Liver (tissue), 9 donors: Measurements from ENCODE around the gene SNTA1. TPM values are rescaled to one million over a fixed set of nuclear protein-coding genes. Genes with fewer than 3 reads are reported as not detected.

Experiments
- DNase-seq: peaks from one replicate; pipeline ENCODE4 v3.0.0-alpha.2; 2017; ENCODE audit warnings: low spot score
- H3K27ac ChIP-seq, 2 donors: one replicate each; pipeline ENCODE4 v1.7.0; 2013; ENCODE audit warnings: inconsistent platforms in 2 of 2, low read length in 2 of 2, control low read depth in 1 of 2, low read depth in 1 of 2, mild to moderate bottlenecking in 1 of 2
- H3K27me3 ChIP-seq, 4 donors: one replicate each; pipeline versions ENCODE4 v1.6.1 to v1.7.0; 2013; ENCODE audit warnings: low read length in 3 of 4, inconsistent platforms in 1 of 4, mild to moderate bottlenecking in 1 of 4, moderate library complexity in 1 of 4; ENCODE audit not compliant: control insufficient read depth in 4 of 4, insufficient read depth in 4 of 4
- H3K36me3 ChIP-seq, 4 donors: one replicate each; pipeline versions ENCODE4 v1.6.1 to v1.7.0; 2013; ENCODE audit warnings: low read length in 3 of 4, mild to moderate bottlenecking in 3 of 4, low read depth in 1 of 4, moderate library complexity in 1 of 4; ENCODE audit not compliant: control insufficient read depth in 4 of 4, insufficient read depth in 3 of 4
- H3K4me1 ChIP-seq, 4 donors: one replicate each; pipeline versions ENCODE4 v1.6.1 to v1.7.0; 2013; ENCODE audit warnings: low read length in 3 of 4, mild to moderate bottlenecking in 3 of 4, moderate library complexity in 1 of 4; ENCODE audit not compliant: control insufficient read depth in 4 of 4, insufficient read depth in 4 of 4
- H3K4me3 ChIP-seq, 3 donors: one replicate each; pipeline versions ENCODE4 v1.6.1 to v1.7.0; 2013; ENCODE audit warnings: low read length in 3 of 3, control low read depth in 1 of 3, low read depth in 1 of 3, mild to moderate bottlenecking in 1 of 3
- H3K9ac ChIP-seq, 2 donors: one replicate each; pipeline ENCODE4 v1.7.0; 2013; ENCODE audit warnings: low read length in 2 of 2, mild to moderate bottlenecking in 2 of 2, moderate library complexity in 2 of 2, control low read depth in 1 of 2, low read depth in 1 of 2
- H3K9me3 ChIP-seq, 4 donors: one replicate each; pipeline versions ENCODE4 v1.6.1 to v1.7.0; 2013; ENCODE audit warnings: low read length in 3 of 4; ENCODE audit not compliant: control insufficient read depth in 4 of 4
- ATF3 ChIP-seq: IDR thresholded peaks from 2 replicates; pipeline ENCODE4 v1.6.1; 2016; ENCODE audit warnings: antibody characterized with exemption
- EGR1 ChIP-seq, 2 donors: IDR thresholded peaks; 2 replicates each; pipeline ENCODE4 v1.6.1; 2016 to 2018; ENCODE audit warnings: antibody characterized with exemption in 2 of 2, low read depth in 2 of 2
- FOXA1 ChIP-seq: IDR thresholded peaks from 2 replicates; pipeline ENCODE4 v1.6.1; 2016; ENCODE audit warnings: antibody characterized with exemption
- FOXA2 ChIP-seq: IDR thresholded peaks from 2 replicates; pipeline ENCODE4 v1.6.1; 2016; ENCODE audit warnings: antibody characterized with exemption
- GABPA ChIP-seq, 2 donors: IDR thresholded peaks in 1 of 2; conservative IDR thresholded peaks in 1 of 2; 2 replicates each; pipeline ENCODE4 v1.6.1; 2016; ENCODE audit warnings: antibody characterized with exemption in 2 of 2, mild to moderate bottlenecking in 1 of 2, moderate library complexity in 1 of 2
- HNF4A ChIP-seq, 2 donors: conservative IDR thresholded peaks; 2 replicates each; pipeline ENCODE4 v1.6.1; 2016; ENCODE audit warnings: antibody characterized with exemption in 2 of 2, mild to moderate bottlenecking in 2 of 2
- HNF4G ChIP-seq: IDR thresholded peaks from 2 replicates; pipeline ENCODE4 v1.6.1; 2016; ENCODE audit warnings: antibody characterized with exemption
- JUND ChIP-seq, 2 donors: IDR thresholded peaks; 2 replicates each; pipeline ENCODE4 v1.6.1; 2016; ENCODE audit warnings: antibody characterized with exemption in 2 of 2
- MAX ChIP-seq: IDR thresholded peaks from 2 replicates; pipeline ENCODE4 v1.6.1; 2016; ENCODE audit warnings: antibody characterized with exemption
- NR2F2 ChIP-seq: IDR thresholded peaks from 2 replicates; pipeline ENCODE4 v1.6.1; 2016; ENCODE audit warnings: antibody characterized with exemption
- RAD21 ChIP-seq, 2 donors: IDR thresholded peaks; 2 replicates each; pipeline ENCODE4 v1.6.1; 2016; ENCODE audit warnings: antibody characterized with exemption in 2 of 2, mild to moderate bottlenecking in 2 of 2
- REST ChIP-seq: IDR thresholded peaks from 2 replicates; pipeline ENCODE4 v1.6.1; 2016; ENCODE audit warnings: antibody characterized with exemption, mild to moderate bottlenecking
- RXRA ChIP-seq, 2 donors: IDR thresholded peaks; 2 replicates each; pipeline ENCODE4 v1.6.1; 2017 to 2018; ENCODE audit warnings: antibody characterized with exemption in 2 of 2, mild to moderate bottlenecking in 1 of 2
- SP1 ChIP-seq: IDR thresholded peaks from 2 replicates; pipeline ENCODE4 v1.6.1; 2018; ENCODE audit warnings: antibody characterized with exemption, mild to moderate bottlenecking
- TAF1 ChIP-seq: conservative IDR thresholded peaks from 2 replicates; pipeline ENCODE4 v1.6.1; 2016; ENCODE audit warnings: antibody characterized with exemption, mild to moderate bottlenecking
- YY1 ChIP-seq: IDR thresholded peaks from 2 replicates; pipeline ENCODE4 v1.6.1; 2016; ENCODE audit warnings: antibody characterized with exemption, mild to moderate bottlenecking
- ZBTB33 ChIP-seq: IDR thresholded peaks from 2 replicates; pipeline ENCODE4 v1.6.1; 2016; ENCODE audit warnings: antibody characterized with exemption
- WGBS: extraction: QIAGEN DNeasy Blood & Tissue Kit; methylation state at CpG from one replicate; pipeline ENCODE4 v1.1.7; 2013; 5-methylcytosine and 5-hydroxymethylcytosine counted together
- polyA plus RNA-seq, 2 donors: library from polyadenylated mRNA; stranded (reverse) in 1 of 2; unstranded in 1 of 2; fragments of 200-250 nt in 1 of 2; fragments of >200 nt in 1 of 2; fragmentation: Nextera tagmentation in 1 of 2; extraction: Ambion mirVana in 1 of 2; gene quantifications; one replicate each; pipeline versions ENCODE4 v1.2.1 to v1.2.3, GENCODE V29; 2013 to 2015
- total RNA-seq, 2 donors: library from RNA; depleted of rRNA; stranded (reverse); fragments of >200 nt; gene quantifications; one replicate each; pipeline ENCODE4 v1.2.3, GENCODE V29; 2014
- TF ChIP-seq, protein P1 (sequence below): fragments of 150-350 bp; IDR thresholded peaks from 2 replicates; pipeline ENCODE4 v1.5.1; 2017; ENCODE audit warnings: improper control_type of control experiment, low read depth, low read length; ENCODE audit not compliant: missing input control
- donor health status: healthy.
- donor health status: healthy.
- donor health status: healthy.
- donor health status: healthy.
- donor health status: healthy.

Gene SNTA1
- total and polyA plus RNA-seq, 4 donors = 3.8 to 9.6 (median 6.9) TPM

DNA sequence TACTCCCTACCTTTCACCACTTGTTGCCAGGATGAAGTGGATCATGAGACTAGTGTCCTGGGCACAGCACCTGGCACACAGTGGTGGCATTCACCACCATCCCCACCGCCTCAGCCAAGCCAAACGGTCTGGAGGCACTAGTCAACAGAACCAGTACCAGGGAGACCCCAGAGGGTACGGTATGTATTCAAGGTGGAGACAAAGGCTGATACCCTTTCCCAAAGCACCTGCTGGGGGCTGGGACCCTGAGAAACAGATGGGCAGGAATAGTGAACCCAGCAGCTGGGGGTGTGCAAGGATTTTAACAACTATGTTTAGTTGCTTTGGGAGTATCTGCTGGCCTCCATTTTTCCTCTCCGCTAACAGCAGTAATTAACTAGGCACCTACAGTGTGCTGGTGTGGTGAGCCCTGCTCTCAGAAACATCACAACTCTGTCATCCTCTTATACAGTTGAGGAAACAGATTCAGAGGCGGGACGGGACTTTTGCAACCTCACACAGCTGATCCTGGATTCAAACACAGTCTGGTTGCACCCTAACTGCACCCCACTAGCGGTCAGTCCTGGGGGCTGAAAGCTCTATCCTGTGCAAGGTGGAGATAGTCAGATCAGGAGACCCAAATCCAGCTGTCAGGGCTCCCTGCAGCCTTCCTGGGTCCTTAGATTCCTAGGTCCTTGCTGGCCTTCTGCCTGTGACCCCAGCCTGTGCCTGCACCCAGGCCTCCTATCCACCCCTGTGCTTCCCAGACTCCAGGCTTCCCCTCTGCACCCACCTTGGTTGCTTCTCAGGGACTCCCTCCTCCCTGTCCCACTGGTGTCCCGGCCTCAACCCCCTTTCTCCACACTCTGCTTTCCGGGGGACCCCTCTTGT lies 1.2 kb downstream of the SNTA1 start:
- DNase-seq = no peak
- Histone ChIP-seq H3K4me1 (peaks cover 5 to 31% (median 21%) of the 10 kb centered on the region in 4 donors), H3K27me3 (no peaks in the 10 kb centered on the region), H3K36me3 (no peaks in the 10 kb centered on the region), H3K27ac (no peak overlapping the region), H3K9me3 (no peaks in the 10 kb centered on the region), H3K9ac (no peak overlapping the region), H3K4me3 (peak overlapping the region in 2 of 3 donors; percentile 44 to 81)
- TF ChIP-seq ATF3 (no peak), REST (no peak), HNF4G (no peak), ZBTB33 (no peak), HNF4A (conservative IDR thresholded peaks at IDR 0.05) (no peak), FOXA1 (no peak), EGR1 (IDR thresholded peaks at IDR 0.05; ENCODE audit: low read depth in 2 of 2) (no peak), YY1 (no peak), GABPA (IDR thresholded peaks at IDR 0.05 in 1 of 2, conservative IDR thresholded peaks at IDR 0.05 in 1 of 2) (no peak), MAX (no peak), RAD21 (IDR thresholded peaks at IDR 0.05) (no peak), TAF1 (no peak), FOXA2 (no peak), NR2F2 (no peak), SP1 (no peak), RXRA (IDR thresholded peaks at IDR 0.05) (no peak), JUND (IDR thresholded peaks at IDR 0.05) (no peak)
- TF ChIP-seq, protein P1, sequence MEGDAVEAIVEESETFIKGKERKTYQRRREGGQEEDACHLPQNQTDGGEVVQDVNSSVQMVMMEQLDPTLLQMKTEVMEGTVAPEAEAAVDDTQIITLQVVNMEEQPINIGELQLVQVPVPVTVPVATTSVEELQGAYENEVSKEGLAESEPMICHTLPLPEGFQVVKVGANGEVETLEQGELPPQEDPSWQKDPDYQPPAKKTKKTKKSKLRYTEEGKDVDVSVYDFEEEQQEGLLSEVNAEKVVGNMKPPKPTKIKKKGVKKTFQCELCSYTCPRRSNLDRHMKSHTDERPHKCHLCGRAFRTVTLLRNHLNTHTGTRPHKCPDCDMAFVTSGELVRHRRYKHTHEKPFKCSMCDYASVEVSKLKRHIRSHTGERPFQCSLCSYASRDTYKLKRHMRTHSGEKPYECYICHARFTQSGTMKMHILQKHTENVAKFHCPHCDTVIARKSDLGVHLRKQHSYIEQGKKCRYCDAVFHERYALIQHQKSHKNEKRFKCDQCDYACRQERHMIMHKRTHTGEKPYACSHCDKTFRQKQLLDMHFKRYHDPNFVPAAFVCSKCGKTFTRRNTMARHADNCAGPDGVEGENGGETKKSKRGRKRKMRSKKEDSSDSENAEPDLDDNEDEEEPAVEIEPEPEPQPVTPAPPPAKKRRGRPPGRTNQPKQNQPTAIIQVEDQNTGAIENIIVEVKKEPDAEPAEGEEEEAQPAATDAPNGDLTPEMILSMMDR = no peak
- WGBS = 78% methylated on average over 9 of the region's 9 CpGs
